Endothelial cell (in vitro differentiated cells): ENCODE results near the gene HPDL. TPM values are rescaled to one million over a fixed set of nuclear protein-coding genes. Genes with fewer than 3 reads are reported as not detected.
A peak's percentile ranks its signal among the peaks of the same experiment; 100 is the strongest.

Experiments
- DNase-seq: peaks from one replicate; pipeline ENCODE4 v3.0.0; 2021; ENCODE audit warnings: low spot score
- H3K27ac Mint-ChIP-seq: one replicate; pipeline ENCODE4 v1.8.0; 2021; ENCODE audit warnings: mixed read lengths, inconsistent platforms; ENCODE audit not compliant: unreplicated experiment
- H3K27me3 Mint-ChIP-seq: one replicate; pipeline ENCODE4 v1.8.0; 2021; ENCODE audit warnings: mild to moderate bottlenecking, moderate library complexity, mixed read lengths, inconsistent platforms; ENCODE audit not compliant: unreplicated experiment
- H3K36me3 Mint-ChIP-seq: one replicate; pipeline ENCODE4 v1.8.0; 2021; ENCODE audit warnings: mild to moderate bottlenecking, low read depth, mixed read lengths, inconsistent platforms; ENCODE audit not compliant: unreplicated experiment
- H3K4me1 Mint-ChIP-seq: one replicate; pipeline ENCODE4 v1.8.0; 2021; ENCODE audit warnings: mild to moderate bottlenecking, mixed read lengths, inconsistent platforms; ENCODE audit not compliant: unreplicated experiment
- H3K4me3 Mint-ChIP-seq: one replicate; pipeline ENCODE4 v1.8.0; 2021; ENCODE audit warnings: mild to moderate bottlenecking, mixed read lengths, inconsistent platforms; ENCODE audit not compliant: unreplicated experiment
- H3K9me3 Mint-ChIP-seq: one replicate; pipeline ENCODE4 v1.8.0; 2021; ENCODE audit warnings: mixed read lengths, inconsistent platforms; ENCODE audit not compliant: unreplicated experiment
- CTCF ChIP-seq: fragments of 200-600 bp; sonication (generic); IDR thresholded peaks from one replicate; pipeline ENCODE4 v1.5.0; 2021; ENCODE audit warnings: antibody characterized with exemption; ENCODE audit not compliant: unreplicated experiment
- total RNA-seq: library from RNA; stranded (reverse); fragmentation: NEBNext Ultra II Directional; extraction: Animal tissue kit (Norgen Biotek cat#: 25700); gene quantifications from one replicate; pipeline ENCODE4 v1.2.1, GENCODE V29; 2021; ENCODE audit not compliant: unreplicated experiment

HPDL gene
- total RNA-seq, 1 donor from 2014 or later, result 2.5 TPM

GRCh38 chr1:45331436-45332345, 5.0 kb downstream of the HPDL start:
- TF ChIP-seq CTCF, result no peak
- no peak for DNase-seq
- no peak overlapping the region for H3K27ac Mint-ChIP-seq
- no peaks in the 10 kb centered on the region for H3K9me3 Mint-ChIP-seq
- H3K36me3 Mint-ChIP-seq, result peaks cover 6% of the 10 kb centered on the region
- peaks cover 31% of the 10 kb centered on the region for H3K4me1 Mint-ChIP-seq
- no peak overlapping the region for H3K4me3 Mint-ChIP-seq
- H3K27me3 Mint-ChIP-seq, result peaks cover 8% of the 10 kb centered on the region

GRCh38 chr1:45332346-45332720, 5.6 kb downstream of the HPDL start:
- peaks cover 38% of the 10 kb centered on the region for H3K4me1 Mint-ChIP-seq
- no peak for TF ChIP-seq CTCF
- H3K27me3 Mint-ChIP-seq, result peaks cover 8% of the 10 kb centered on the region
- no peaks in the 10 kb centered on the region for H3K9me3 Mint-ChIP-seq
- no peak overlapping the region for H3K4me3 Mint-ChIP-seq
- H3K27ac Mint-ChIP-seq, result no peak overlapping the region
- DNase-seq, result no peak
- peaks cover 6% of the 10 kb centered on the region for H3K36me3 Mint-ChIP-seq

- TF ChIP-seq CTCF, result no peak
- H3K9me3 Mint-ChIP-seq, result no peaks in the 10 kb centered on the region
- peaks cover 51% of the 10 kb centered on the region for H3K4me1 Mint-ChIP-seq
- DNase-seq, result no peak
- H3K36me3 Mint-ChIP-seq, result peaks cover 3% of the 10 kb centered on the region
- H3K27me3 Mint-ChIP-seq, result peaks cover 7% of the 10 kb centered on the region
- H3K4me3 Mint-ChIP-seq, result no peak overlapping the region
- H3K27ac Mint-ChIP-seq, result peak overlapping the region; percentile 64
These were observed 7.9 kb downstream of the HPDL start for GRCh38 chr1:45334308-45335245.

GRCh38 chr1:45335855-45336324, 9.2 kb downstream of the HPDL start:
- Mint-ChIP-seq H3K4me1 (peaks cover 59% of the 10 kb centered on the region), H3K27ac (peak overlapping the region; percentile 94), H3K9me3 (no peaks in the 10 kb centered on the region), H3K27me3 (peaks cover 5% of the 10 kb centered on the region), H3K4me3 (peak overlapping the region; percentile 49), H3K36me3 (no peaks in the 10 kb centered on the region)
- no peak for TF ChIP-seq CTCF
- no peak for DNase-seq
